ENCODE results near the gene ANXA4. TPM values are rescaled to one million over a fixed set of nuclear protein-coding genes. Genes with fewer than 3 reads are reported as not detected.

Gene ANXA4
- total RNA-seq, 1 donor from 2014 or later = 122 TPM

DNA sequence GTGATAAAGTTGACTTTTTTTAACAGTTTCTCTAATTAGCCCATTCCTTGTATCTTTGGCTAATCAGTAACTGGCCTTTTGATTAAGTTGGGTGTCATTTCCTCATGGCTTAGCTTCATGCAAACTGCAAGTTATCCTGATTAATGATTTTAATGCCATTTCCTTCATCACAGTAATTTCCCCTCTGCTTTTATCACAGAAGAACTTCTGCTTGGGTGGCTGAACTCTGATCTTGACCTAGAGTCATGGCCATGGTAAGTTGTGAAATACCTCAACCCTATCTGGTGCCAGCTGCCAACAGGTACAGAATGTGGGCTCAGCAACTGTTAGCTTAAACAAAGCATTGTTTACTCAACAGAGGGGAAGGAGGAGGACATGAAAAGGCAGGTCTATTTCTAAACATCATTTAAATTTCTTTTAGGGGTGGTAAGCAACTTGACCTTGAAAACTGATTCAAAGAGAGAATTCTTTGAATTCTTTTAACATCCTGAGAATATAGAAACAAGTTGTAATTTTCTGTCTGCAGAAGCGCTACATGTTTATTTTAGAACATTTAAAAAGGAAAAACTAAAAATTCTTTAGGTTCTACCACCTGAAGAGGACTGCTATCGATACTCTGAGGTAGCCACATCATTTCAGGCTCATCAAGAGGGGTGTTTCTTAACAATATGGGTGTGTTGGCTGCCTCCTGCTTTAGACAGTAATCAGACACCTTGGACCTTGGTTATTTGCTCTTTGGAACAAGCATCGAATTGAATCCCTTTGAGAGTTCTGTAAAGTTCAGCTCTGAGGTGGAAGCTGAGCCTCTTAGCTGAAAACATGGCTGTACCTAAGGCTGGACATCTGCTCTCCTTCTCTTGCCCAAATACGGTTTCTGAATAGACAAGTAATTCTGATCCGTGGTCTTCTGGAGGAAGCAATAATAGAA lies 39.7 kb downstream of the ANXA4 start:
- no peak overlapping the region for H2AFZ ChIP-seq (ENCODE audit: low read depth, low read length)
- no peak for DNase-seq (ENCODE audit: low read depth)
- H4K20me1 ChIP-seq (ENCODE audit: insufficient read depth, low read length) = no peaks in the 10 kb centered on the region
- H3K9me3 ChIP-seq (ENCODE audit: insufficient read depth, low read depth, low read length) = no peaks in the 10 kb centered on the region
- H3K4me1 ChIP-seq (ENCODE audit: insufficient read depth, low read length) = peaks cover 4% of the 10 kb centered on the region
- Mint-ChIP-seq H3K36me3 (ENCODE audit: low read depth, unreplicated experiment) (peaks cover 30% of the 10 kb centered on the region), H3K27ac (ENCODE audit: unreplicated experiment) (peak overlapping the region; percentile 23), H3K9me3 (ENCODE audit: unreplicated experiment) (no peaks in the 10 kb centered on the region), H3K4me1 (ENCODE audit: low read depth, unreplicated experiment) (peaks cover 23% of the 10 kb centered on the region), H3K27me3 (ENCODE audit: low read depth, unreplicated experiment) (no peaks in the 10 kb centered on the region), H3K4me3 (ENCODE audit: unreplicated experiment) (no peak overlapping the region)
- H3K9ac ChIP-seq (ENCODE audit: low read length) = no peak overlapping the region
- H3K4me3 ChIP-seq (ENCODE audit: insufficient read depth, low read depth, low read length) = no peak overlapping the region
- H3K36me3 ChIP-seq (ENCODE audit: insufficient read depth, low read length) = no peaks in the 10 kb centered on the region
- H3K27ac ChIP-seq (ENCODE audit: low read depth, low read length) = no peak overlapping the region
- TF ChIP-seq, protein P1, sequence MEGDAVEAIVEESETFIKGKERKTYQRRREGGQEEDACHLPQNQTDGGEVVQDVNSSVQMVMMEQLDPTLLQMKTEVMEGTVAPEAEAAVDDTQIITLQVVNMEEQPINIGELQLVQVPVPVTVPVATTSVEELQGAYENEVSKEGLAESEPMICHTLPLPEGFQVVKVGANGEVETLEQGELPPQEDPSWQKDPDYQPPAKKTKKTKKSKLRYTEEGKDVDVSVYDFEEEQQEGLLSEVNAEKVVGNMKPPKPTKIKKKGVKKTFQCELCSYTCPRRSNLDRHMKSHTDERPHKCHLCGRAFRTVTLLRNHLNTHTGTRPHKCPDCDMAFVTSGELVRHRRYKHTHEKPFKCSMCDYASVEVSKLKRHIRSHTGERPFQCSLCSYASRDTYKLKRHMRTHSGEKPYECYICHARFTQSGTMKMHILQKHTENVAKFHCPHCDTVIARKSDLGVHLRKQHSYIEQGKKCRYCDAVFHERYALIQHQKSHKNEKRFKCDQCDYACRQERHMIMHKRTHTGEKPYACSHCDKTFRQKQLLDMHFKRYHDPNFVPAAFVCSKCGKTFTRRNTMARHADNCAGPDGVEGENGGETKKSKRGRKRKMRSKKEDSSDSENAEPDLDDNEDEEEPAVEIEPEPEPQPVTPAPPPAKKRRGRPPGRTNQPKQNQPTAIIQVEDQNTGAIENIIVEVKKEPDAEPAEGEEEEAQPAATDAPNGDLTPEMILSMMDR (IDR thresholded peaks at IDR 0.05; ENCODE audit: insufficient read depth, low read depth, low read length) = no peak
- no peak for TF ChIP-seq EZH2 (IDR thresholded peaks at IDR 0.05; ENCODE audit: insufficient read depth, low read length)
- no peaks in the 10 kb centered on the region for H3K27me3 ChIP-seq (ENCODE audit: insufficient read depth, low read length)
- no peaks in the 10 kb centered on the region for H3K79me2 ChIP-seq (ENCODE audit: insufficient read depth, low read length)
- no peak for FAIRE-seq
- H3K4me2 ChIP-seq (ENCODE audit: low read length) = no peak overlapping the region

DNA sequence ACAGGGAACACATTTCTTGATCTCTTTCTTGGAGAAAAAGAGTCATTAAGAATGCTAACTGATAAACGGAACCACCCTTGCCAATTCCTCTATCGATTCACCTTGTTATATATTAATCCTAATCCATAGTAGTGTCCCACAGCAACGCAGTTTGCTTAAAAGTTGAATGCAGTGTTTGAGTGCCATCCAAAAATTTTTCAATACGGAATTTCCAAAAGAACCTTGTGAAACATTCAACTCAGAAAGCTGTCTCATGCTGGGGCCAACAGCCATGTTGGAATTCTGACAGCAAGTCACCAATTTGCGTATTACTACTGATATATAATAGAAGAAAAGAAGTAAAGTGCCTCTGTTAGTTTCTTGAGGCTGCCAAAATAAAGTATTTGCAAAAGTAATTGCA lies 42.3 kb downstream of the ANXA4 start:
- Mint-ChIP-seq H3K27me3 (ENCODE audit: low read depth, unreplicated experiment) (no peaks in the 10 kb centered on the region), H3K36me3 (ENCODE audit: low read depth, unreplicated experiment) (peaks cover 35% of the 10 kb centered on the region), H3K27ac (ENCODE audit: unreplicated experiment) (peak overlapping the region; percentile 50), H3K9me3 (ENCODE audit: unreplicated experiment) (no peaks in the 10 kb centered on the region), H3K4me1 (ENCODE audit: low read depth, unreplicated experiment) (peaks cover 30% of the 10 kb centered on the region), H3K4me3 (ENCODE audit: unreplicated experiment) (no peak overlapping the region)
- Histone ChIP-seq H3K27me3 (ENCODE audit: insufficient read depth, low read length) (no peaks in the 10 kb centered on the region), H3K27ac (ENCODE audit: low read depth, low read length) (no peak overlapping the region), H3K4me3 (ENCODE audit: insufficient read depth, low read depth, low read length) (no peak overlapping the region), H3K4me2 (ENCODE audit: low read length) (no peak overlapping the region), H3K36me3 (ENCODE audit: insufficient read depth, low read length) (no peaks in the 10 kb centered on the region), H3K4me1 (ENCODE audit: insufficient read depth, low read length) (peaks cover 6% of the 10 kb centered on the region), H3K9ac (ENCODE audit: low read length) (no peak overlapping the region), H4K20me1 (ENCODE audit: insufficient read depth, low read length) (no peaks in the 10 kb centered on the region), H2AFZ (ENCODE audit: low read depth, low read length) (no peak overlapping the region), H3K79me2 (ENCODE audit: insufficient read depth, low read length) (no peaks in the 10 kb centered on the region), H3K9me3 (ENCODE audit: insufficient read depth, low read depth, low read length) (no peaks in the 10 kb centered on the region)
- no peak for DNase-seq (ENCODE audit: low read depth)
- FAIRE-seq = no peak
- no peak for TF ChIP-seq EZH2 (IDR thresholded peaks at IDR 0.05; ENCODE audit: insufficient read depth, low read length)
- TF ChIP-seq, protein P1 (IDR thresholded peaks at IDR 0.05; ENCODE audit: insufficient read depth, low read depth, low read length) = no peak

DNA sequence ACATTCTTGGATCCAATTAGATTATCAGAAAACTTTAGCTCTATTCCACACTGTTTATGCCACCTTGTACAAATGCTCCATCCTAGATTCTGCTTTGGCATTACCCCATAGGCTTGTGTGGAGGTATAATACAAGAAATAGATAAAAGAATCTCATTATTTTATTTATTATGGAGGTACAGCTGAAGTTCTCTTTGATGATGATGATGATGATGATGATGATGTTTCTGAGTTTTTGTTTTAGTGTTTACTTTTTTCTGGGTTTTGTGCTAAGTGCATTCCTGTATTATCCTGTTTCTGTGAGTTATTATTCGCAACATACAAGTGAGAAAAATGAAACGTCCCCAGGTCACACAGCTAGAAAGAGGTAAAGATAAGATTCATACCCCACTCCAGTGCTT lies 43.4 kb downstream of the ANXA4 start:
- no peaks in the 10 kb centered on the region for H3K36me3 ChIP-seq (ENCODE audit: insufficient read depth, low read length)
- no peaks in the 10 kb centered on the region for H3K79me2 ChIP-seq (ENCODE audit: insufficient read depth, low read length)
- no peaks in the 10 kb centered on the region for H3K27me3 ChIP-seq (ENCODE audit: insufficient read depth, low read length)
- H3K4me2 ChIP-seq (ENCODE audit: low read length) = no peak overlapping the region
- peaks cover 27% of the 10 kb centered on the region for H3K36me3 Mint-ChIP-seq (ENCODE audit: low read depth, unreplicated experiment)
- H3K4me3 ChIP-seq (ENCODE audit: insufficient read depth, low read depth, low read length) = no peak overlapping the region
- no peak overlapping the region for H3K9ac ChIP-seq (ENCODE audit: low read length)
- no peak overlapping the region for H3K27ac Mint-ChIP-seq (ENCODE audit: unreplicated experiment)
- H3K4me1 ChIP-seq (ENCODE audit: insufficient read depth, low read length) = peaks cover 15% of the 10 kb centered on the region
- H3K4me1 Mint-ChIP-seq (ENCODE audit: low read depth, unreplicated experiment) = peaks cover 33% of the 10 kb centered on the region
- DNase-seq (ENCODE audit: low read depth) (no peak), FAIRE-seq (no peak)
- H4K20me1 ChIP-seq (ENCODE audit: insufficient read depth, low read length) = no peaks in the 10 kb centered on the region
- no peaks in the 10 kb centered on the region for H3K9me3 ChIP-seq (ENCODE audit: insufficient read depth, low read depth, low read length)
- no peak overlapping the region for H2AFZ ChIP-seq (ENCODE audit: low read depth, low read length)
- no peaks in the 10 kb centered on the region for H3K9me3 Mint-ChIP-seq (ENCODE audit: unreplicated experiment)
- TF ChIP-seq, protein P1 (IDR thresholded peaks at IDR 0.05; ENCODE audit: insufficient read depth, low read depth, low read length) = no peak
- TF ChIP-seq EZH2 (IDR thresholded peaks at IDR 0.05; ENCODE audit: insufficient read depth, low read length) = no peak
- no peak overlapping the region for H3K27ac ChIP-seq (ENCODE audit: low read depth, low read length)
- no peaks in the 10 kb centered on the region for H3K27me3 Mint-ChIP-seq (ENCODE audit: low read depth, unreplicated experiment)
- H3K4me3 Mint-ChIP-seq (ENCODE audit: unreplicated experiment) = no peak overlapping the region

All from astrocyte (in vitro differentiated cells and primary cell).